Activated CD4-positive, alpha-beta T cell treated with anti-CD3 and anti-CD28 coated beads, Interleukin-2, Interleukin-4, amounts not matched to agents 100 ng/mL and 50 ng/mL, durations not matched to agents 16 hours and 8 hours (primary cell): ENCODE measurements around the gene FAM163B.

Experiments used
- DNase-seq: peaks from one replicate; pipeline ENCODE4 v3.0.0-alpha.2; 2020; ENCODE audit warnings: low spot score

FAM163B gene

DNA sequence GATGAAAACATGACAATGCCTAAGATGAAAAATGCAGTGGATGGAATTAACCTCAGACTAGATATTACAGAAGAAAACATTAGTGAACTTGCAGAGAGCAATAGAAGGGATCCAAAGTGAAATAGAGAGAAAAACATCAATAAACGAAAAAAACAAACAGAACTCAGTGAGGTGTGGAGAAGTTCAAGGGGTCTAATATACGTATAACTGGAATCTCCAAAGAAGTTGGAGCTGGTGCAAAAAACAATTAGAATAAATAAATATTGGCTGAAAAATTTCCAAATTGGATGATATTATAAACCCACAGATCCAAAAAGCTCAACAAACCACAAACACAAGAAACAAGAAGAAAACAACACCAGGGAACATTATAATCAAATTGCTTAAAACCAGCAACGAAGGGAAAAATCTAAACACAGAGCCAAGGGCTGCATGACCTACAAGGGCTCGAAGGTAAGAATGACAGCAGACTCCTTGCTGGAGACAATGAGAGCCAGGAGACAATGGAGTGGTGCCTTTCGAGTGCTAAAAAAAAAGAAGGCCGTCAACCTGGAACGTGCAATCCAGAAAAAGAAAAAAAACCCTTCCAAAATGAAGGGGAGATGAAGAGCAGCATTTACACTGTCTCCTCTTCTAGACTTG, 11.8 kb downstream of the FAM163B start:
- DNase-seq = no peak

- DNase-seq = no peak
These were observed 13.3 kb downstream of the FAM163B start for GRCh38 chr9:133595910-133596309.

DNA sequence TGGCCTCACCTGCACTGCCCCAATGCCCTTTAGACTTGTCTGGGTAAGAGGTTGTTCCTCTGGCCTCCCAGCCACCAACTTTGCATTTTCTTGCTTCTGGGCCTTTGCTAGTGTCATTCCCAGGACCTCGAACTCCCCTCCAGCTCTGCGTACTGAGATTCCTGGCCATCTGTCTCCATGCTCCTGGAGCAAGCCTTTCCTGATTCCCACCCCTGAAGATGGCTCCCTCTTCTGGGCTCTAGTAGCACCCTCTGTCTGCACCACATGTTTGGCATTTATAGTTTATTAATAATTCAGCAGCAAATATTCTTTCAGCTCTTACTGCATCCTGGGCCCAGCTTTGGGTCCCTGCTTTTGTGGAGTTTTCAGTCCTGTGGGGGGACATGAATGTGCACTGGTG, 14.9 kb downstream of the FAM163B start:
- no peak for DNase-seq

DNA sequence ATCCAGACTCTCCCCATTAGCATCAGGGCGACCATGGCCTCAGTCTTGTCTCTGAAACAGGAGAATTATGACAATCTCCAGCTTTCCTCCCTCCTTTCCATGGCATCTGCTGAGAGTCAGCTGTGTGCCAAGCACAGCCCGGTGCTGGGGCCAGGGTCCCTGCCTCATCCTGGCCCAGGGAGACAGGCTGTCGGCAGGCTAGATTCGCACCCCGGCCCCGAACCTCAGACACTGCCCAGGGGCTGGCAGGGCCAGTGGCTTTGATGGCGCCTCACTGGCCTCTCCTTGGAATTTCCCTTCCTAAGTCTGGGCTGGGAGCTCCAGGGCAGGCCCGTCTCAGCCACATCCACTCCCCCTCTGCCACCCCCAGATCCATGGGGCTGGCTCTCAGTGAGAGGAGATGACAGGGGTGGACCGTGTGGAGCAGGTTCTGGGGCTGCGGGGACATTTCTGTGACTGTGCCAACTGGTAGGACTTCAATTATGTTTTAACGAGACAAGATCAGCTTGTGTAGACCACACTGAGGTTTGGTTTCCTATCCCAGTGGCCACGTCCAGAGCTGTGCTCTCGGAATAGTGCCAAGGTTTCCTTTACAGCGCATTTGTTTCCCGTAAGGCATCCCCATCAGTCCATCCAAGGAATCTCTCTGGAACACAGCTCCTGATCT, 15.5 kb downstream of the FAM163B start:
- no peak for DNase-seq

- DNase-seq = no peak
These were observed 16.3 kb downstream of the FAM163B start for GRCh38 chr9:133592731-133593409.

DNA sequence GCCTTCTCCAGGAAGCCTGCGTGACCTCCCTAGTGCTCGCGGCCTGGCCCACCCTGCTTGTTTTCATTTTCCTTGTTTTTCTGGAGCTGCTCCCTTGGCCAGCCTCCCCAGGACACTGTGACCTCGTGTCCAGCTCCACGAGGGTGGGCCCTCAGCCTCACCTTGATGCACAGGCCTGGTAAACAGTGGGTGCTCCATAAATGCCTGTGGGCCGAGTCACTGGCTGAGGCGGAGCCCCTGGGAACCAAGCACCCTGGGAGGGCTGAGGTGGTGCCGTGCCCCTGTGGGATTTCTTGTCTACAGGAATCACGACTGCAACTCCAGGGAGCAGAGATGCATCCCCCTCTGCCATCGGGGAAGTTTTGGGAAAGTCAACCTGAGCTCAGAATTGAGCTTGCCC, 17.2 kb downstream of the FAM163B start:
- no peak for DNase-seq

- no peak for DNase-seq
These were observed 17.9 kb downstream of the FAM163B start for GRCh38 chr9:133591116-133591910.

GRCh38 chr9:133590231-133590855, 18.8 kb downstream of the FAM163B start:
- DNase-seq = no peak

DNA sequence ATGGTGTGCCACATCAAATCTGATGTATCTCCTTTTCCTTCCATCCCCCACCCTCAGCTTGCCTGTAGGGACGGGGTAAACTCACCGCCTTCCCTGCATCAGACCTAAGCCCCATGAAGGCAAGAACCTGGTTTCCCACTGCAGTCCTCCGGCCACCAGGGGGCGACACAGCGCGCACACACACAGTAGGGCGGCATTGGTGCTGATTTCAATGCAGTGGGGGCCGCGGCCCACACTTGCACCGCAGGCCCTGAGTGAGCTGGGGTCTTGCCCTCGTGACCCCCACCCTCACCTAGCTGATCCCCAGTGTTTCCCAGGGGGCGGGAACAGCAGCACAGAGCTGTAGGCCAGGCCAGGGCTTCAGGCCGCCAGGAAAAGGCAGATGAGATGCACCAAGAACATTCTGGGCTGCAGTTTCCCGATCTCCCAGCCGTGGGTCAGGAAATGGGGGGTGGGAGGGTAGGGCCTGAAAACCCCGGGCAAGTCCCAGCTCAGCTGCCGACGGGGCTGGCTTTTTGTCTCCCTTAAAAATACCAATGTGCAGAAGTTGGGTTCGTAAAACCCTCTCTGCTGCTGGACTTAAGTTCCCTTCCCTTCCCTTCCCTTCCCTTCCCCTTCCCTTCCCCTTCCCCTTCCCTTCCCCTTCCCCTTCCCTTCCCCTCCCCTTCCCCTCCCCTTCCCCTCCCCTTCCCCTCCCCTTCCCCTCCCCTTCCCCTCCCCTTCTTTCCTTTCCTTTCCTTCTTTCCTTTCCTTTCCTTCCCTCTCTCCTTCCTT, 19.5 kb downstream of the FAM163B start:
- peak; percentile 13 for DNase-seq

DNA sequence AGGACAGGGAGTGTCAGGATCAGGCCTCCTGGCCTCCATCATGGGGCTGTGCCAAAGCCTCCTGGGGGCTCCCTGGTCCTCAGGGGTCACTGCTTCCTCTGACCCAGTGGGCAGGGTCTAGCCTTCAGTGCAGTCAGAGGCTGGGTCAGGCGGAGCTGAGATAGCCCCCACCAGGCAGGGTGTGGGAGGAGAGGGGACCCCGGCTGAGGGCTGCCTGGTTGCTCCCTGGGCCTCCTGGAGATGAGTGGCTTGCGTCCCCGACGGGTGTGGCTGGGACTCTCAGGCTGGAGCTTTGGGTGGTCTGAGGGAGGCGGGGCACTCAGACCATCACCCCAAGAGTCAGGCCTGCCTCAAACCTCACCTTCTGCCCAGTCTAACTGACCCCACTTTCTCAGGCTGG, 21.7 kb downstream of the FAM163B start:
- no peak for DNase-seq

DNA sequence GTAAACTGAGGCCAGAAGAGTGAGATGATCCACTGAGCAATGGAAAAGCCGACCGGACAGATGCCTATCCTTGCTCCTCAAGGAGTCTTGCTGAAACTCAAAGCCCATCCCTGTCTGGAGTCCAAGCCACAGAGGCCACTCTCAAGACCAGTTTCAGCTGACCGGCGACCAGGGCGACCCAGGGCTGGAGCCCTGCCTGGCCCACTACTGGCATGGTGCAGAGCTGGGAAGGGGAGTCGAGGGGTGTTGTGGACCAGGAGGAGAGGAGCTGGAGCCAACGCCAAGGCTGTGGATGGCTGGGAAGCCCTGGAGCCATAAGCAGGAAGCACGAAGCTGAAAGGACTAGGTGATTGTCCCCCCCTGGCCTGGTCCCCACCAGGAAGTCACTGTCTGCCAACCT, 22.1 kb downstream of the FAM163B start:
- no peak for DNase-seq

DNA sequence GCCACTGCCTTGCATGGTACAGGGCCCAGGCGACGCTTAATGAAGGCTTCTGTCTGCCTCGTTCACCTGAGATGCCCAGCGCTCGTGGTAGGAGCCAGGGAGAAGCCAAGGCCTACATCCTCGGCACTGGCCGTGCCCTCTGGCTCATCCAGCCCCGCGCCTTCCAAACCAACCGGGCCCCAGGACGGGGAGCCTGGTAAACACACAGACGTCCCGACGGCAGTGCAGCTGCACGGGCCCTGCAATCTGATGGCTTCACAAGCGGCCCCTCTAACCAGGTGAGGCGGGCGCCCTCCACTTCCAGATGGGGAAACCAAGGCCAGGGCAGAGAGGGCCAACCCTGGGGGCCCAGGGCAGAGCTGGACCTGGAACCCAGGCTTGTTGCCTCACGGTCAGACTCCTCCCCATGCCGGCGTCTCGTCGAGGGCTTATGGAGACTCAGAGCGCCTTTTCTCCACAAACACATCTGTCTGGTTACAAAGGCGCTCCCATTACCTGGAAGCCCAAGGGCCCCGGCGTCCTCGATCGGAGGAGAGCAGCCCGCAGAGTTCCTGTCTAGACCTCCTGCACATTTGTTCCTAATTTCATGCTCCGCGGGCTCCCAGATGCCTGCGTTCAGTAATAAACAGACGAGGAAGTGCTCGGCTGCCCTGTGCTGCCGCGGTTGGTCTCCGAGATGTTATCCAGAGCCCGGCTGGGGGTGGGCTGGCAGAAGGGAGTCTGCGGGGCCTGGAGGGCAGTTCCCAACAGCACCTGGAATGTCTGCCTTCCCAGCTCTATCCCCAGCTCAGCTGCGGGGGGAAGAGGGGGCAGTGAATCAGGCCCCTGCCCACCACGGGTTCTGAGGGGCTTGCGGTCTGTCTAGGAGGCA, 23.5 kb downstream of the FAM163B start:
- DNase-seq = no peak

GRCh38 chr9:133584559-133585476, 24.4 kb downstream of the FAM163B start:
- DNase-seq = no peak

GRCh38 chr9:133584167-133584558, 25.0 kb downstream of the FAM163B start:
- DNase-seq = no peak

DNA sequence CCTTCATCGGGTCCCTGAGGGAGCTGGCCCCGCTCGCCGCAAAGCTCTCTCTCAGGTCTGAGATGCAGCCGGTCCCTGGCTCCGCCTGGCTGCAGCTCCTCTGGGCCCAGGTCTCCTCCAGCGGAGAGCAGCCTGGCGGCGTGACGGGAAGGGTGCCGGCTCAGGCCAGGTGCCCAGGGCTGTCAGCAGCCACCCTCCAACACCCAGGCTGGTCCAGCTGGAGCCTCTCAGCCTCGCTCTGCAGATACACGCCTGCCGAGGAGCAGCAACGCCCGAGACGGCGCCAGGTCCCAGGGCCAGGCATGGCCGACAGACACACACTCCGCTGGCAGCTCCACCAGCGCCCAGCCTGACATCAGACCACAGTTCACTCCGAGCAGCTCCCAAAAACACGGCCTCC, 25.6 kb downstream of the FAM163B start:
- DNase-seq = no peak

DNA sequence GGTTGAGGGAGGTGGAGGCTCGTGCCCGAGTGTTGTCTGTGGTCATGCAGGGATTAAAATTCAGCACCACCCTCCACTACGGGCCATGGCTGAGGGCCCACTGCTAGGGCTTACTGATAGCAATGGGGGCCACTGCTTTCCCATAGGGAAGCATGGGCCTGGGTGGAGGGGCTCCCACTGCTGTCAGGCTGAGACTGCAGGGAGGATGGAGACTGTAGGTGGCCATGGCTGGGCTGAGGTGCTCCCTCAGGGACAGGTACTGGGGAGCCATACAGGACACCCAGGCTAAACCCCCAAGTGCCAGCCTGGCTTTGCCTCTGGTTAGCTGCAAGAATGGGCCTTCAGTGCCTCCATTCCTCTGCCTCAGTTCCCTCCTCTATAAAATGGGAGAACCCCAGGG, 26.1 kb downstream of the FAM163B start:
- no peak for DNase-seq

DNA sequence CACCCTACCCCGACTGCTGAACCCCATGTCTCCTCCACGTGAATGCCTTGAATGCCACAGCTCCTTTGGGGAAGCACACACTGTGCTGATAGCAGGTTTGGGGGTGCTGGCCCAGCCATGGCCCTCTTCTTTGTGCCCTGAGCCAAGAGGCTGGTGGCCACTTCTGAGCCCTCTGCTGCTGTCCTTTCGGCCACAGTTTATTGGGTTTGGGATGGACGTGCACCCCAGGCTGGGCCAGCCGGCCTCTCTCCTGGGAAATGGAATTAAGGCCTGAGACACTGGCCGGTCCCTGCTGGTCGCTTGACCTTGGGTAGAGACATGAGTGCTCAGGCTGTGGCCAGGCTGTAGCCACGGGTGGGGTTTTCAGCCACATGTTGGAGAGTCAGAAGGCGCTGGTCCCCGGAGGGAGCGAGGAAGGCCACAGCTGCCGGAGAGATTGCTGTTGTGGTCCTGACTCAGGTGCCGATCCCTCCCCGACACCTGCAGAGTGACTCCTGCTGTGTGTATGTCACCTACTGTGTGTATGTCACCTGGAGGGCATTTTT, 26.6 kb downstream of the FAM163B start:
- DNase-seq = no peak

DNA sequence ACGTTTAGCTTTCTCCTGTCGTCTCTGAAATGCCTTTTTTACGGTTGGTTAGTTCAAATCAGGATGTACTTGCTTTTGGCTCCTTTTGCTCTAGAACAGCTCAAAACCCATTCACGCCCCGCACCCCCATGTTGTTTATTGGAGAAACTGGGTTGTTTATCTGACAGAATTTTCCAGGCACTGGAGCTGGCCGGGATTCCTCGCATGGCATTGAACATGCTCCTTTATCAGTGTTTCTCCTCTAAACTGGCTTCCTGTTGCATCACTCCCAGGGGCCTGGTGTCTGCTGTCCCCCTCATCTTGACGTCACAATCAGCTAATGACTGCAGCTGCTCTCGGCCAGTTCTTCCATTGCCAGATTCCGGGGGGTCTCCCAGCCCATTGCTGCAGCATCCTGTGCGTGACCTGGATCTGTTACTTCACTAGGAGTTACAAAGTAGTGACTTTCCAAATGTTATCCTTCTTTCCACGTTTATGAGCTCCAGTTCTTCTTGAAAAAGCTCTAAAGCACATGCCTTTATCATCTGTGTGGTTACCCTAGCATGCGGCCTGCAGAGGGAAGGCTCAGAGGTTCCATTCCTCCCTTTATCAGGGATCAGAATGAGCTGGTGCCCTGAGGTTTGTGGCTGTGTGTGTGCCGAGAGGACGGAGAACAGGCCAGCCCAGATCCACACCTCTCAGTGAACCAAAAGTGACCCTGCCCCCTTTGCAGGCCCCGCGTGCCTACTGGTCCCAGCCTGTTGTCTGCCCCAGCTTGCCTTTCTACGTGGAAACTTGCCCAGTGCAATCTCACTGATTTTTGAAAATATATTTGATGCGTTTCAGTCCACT, 27.5 kb downstream of the FAM163B start:
- no peak for DNase-seq
